SJCRH30 (cell line): ENCODE measurements around the gene GCG. TPM values are rescaled to one million over a fixed set of nuclear protein-coding genes. Genes with fewer than 3 reads are reported as not detected.

Experiments
- DNase-seq, 2 experiments: peaks; one replicate each; pipeline ENCODE4 v3.0.0-alpha.2; 2015 to 2020
- H3K27ac ChIP-seq: fragments of 250-450 bp; sonication (Bioruptor Pico); 2 replicates; pipeline ENCODE4 v1.5.1; 2020; ENCODE audit warnings: mild to moderate bottlenecking, moderate library complexity
- H3K27me3 ChIP-seq: fragments of 250-450 bp; sonication (Bioruptor Pico); 2 replicates; pipeline ENCODE4 v1.5.1; 2020; ENCODE audit warnings: mild to moderate bottlenecking, moderate library complexity
- H3K36me3 ChIP-seq: fragments of 250-450 bp; sonication (Bioruptor Pico); 2 replicates; pipeline ENCODE4 v1.5.1; 2020; ENCODE audit warnings: mild to moderate bottlenecking, moderate library complexity
- H3K4me1 ChIP-seq: fragments of 250-450 bp; sonication (Bioruptor Pico); 2 replicates; pipeline ENCODE4 v1.5.1; 2020; ENCODE audit warnings: mild to moderate bottlenecking, moderate library complexity
- H3K4me3 ChIP-seq: fragments of 250-450 bp; sonication (Bioruptor Pico); 2 replicates; pipeline ENCODE4 v1.5.1; 2020; ENCODE audit warnings: mild to moderate bottlenecking, moderate library complexity
- H3K9me3 ChIP-seq: fragments of 250-450 bp; sonication (Bioruptor Pico); replicated peaks from 2 replicates; pipeline ENCODE4 v1.5.1; 2020; ENCODE audit warnings: mild to moderate bottlenecking, moderate library complexity
- total RNA-seq: library from RNA; depleted of rRNA; stranded (reverse); fragments of >200 nt; shearing (Covaris generic); gene quantifications from 2 replicates; pipeline ENCODE4 v1.2.3, GENCODE V29; 2014; rRNA removed

The GCG gene
- total RNA-seq, result not detected in 2 replicates

- Histone ChIP-seq H3K4me1 (no peaks in the 10 kb centered on the region), H3K4me3 (no peak within 1 kb of the TSS), H3K36me3 (no peaks in the 10 kb centered on the region), H3K27ac (no peak within 1 kb of the TSS), H3K27me3 (no peaks in the 10 kb centered on the region), H3K9me3 (no peaks in the 10 kb centered on the region)
- DNase-seq, result no peak
Measured at GRCh38 chr2:162152147-162152546, at the start of gene GCG. TSS of gene GCG (minus strand) at chr2:162152247. CDS start at chr2:162149178, 3,069 bp downstream.

GRCh38 chr2:162200636-162201035, 48.6 kb upstream of the GCG start:
- Histone ChIP-seq H3K4me3 (no peak overlapping the region), H3K27ac (no peak overlapping the region), H3K4me1 (no peaks in the 10 kb centered on the region), H3K36me3 (no peaks in the 10 kb centered on the region), H3K9me3 (no peaks in the 10 kb centered on the region), H3K27me3 (no peaks in the 10 kb centered on the region)
- no peak for DNase-seq

DNA sequence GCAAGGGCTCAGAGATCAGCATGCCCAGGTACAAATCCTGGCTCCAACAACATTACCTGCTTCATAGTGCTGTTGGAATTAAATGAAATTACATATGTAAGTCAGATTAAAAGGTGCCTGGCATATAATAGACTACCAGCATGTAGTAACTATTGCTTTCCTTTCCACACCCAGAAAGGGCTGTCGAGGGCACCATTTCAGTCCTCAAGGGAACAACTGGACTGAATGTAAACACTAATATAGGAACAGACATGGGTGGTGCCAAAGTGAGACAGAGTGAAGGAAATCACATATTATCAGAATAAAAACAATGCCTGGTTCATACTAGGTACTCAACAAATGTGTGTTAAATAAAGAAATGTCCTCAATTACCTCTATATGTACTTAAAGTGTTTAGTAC, 47.9 kb upstream of the GCG start:
- no peak for DNase-seq
- H3K27ac ChIP-seq, result no peak overlapping the region
- H3K9me3 ChIP-seq, result no peaks in the 10 kb centered on the region
- H3K36me3 ChIP-seq, result no peaks in the 10 kb centered on the region
- peaks cover 1% of the 10 kb centered on the region for H3K4me1 ChIP-seq
- no peaks in the 10 kb centered on the region for H3K27me3 ChIP-seq
- no peak overlapping the region for H3K4me3 ChIP-seq

DNA sequence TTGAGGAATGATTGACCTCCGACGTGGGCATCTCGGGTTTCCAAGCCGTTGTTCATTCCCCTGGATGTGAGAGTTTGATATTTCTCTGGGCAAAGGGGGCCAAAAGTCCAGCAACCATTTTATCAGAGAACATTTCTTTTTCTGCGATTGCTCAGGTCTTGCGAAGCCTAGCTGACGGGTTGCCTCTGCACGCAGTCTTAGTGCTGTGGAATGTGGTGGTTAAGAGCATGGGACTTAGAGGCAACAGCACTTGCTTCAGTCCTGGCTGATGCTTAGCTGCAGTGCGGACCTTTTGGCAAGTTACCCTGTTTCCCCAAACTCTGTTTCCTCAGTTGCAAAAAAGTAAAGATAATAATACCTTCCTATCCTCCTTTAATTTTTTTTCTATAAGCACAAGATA, 46.2 kb upstream of the GCG start:
- H3K27ac ChIP-seq, result no peak overlapping the region
- H3K36me3 ChIP-seq, result no peaks in the 10 kb centered on the region
- H3K27me3 ChIP-seq, result no peaks in the 10 kb centered on the region
- DNase-seq, result no peak
- H3K9me3 ChIP-seq, result no peaks in the 10 kb centered on the region
- H3K4me3 ChIP-seq, result no peak overlapping the region
- H3K4me1 ChIP-seq, result peaks cover 7% of the 10 kb centered on the region

DNA sequence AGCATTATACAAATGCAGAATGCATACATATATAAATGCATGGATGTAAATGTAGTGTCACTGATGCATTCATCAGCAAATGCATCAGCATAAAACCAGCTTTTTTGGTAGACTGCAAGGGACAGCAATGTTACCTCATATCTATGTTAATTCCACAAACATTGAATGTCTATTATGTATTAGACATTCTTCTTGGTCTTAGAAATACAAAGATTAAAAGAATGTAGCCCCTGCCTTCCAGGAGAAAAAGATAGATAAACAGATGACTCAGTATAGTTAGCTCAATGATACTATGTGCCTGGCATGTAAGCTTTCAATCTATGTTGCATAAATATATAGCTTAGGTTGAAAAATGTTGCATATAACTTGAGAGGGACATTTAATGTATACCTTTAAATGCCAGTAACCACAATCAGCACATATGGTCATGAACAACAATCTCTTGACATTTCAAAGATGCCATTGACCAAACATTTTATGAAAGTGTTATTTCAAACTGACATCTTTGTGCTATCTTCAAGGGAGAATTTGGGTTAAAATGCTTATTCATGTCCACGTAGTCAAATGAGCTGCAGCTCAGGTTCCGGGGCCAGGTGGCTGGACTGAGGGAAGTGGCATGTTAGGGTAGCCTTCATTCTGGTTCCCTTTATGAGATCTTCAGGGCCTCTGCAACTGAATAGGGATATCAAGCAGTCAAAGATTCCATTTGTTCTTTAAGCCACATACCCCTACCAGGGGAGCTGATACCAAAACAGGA, 45.2 kb upstream of the GCG start:
- no peaks in the 10 kb centered on the region for H3K27me3 ChIP-seq
- H3K36me3 ChIP-seq, result no peaks in the 10 kb centered on the region
- DNase-seq, result no peak
- H3K9me3 ChIP-seq, result no peaks in the 10 kb centered on the region
- H3K4me3 ChIP-seq, result no peak overlapping the region
- H3K4me1 ChIP-seq, result peaks cover 7% of the 10 kb centered on the region
- no peak overlapping the region for H3K27ac ChIP-seq

DNA sequence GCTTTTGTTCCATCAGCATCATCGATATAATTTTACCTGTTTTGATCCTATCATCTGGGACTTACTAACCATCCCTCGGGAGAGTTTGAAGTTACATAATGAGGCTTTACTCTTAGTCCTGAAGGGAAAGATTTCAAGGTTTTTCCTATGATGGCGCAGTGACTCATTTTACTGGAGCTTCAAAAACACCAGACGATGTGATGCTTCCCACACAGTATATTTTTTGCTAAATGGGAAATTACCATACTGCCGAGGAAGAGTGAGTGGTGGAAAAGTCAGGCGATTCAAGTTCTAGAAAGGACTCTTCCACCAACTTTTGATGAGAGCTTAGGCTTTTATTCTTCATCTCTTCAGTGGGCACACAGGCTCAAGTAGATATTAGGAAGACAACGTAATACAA, 44.6 kb upstream of the GCG start:
- H3K9me3 ChIP-seq, result no peaks in the 10 kb centered on the region
- H3K27me3 ChIP-seq, result no peaks in the 10 kb centered on the region
- H3K4me1 ChIP-seq, result peaks cover 7% of the 10 kb centered on the region
- no peak for DNase-seq
- no peak overlapping the region for H3K4me3 ChIP-seq
- no peak overlapping the region for H3K27ac ChIP-seq
- H3K36me3 ChIP-seq, result no peaks in the 10 kb centered on the region

DNA sequence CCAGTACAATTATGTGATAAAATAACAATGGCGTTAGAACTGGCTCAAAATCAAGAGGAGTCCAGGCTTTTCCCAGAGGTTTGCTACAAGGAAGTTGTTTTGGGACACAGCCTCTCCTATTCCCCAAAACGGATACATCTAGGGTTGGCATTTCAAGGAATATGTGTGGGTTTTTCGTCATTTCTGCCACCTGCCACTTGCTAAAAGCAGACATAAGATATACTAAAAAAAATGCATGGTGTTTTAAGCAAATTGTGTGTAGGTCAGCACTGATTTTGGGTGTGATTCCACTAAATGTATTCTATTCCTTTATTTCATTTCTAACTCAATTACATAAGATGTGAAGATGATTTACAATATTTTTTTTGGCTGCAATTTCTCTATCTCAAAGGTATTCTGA, 36.4 kb upstream of the GCG start:
- Histone ChIP-seq H3K36me3 (no peaks in the 10 kb centered on the region), H3K27ac (no peak overlapping the region), H3K4me3 (no peak overlapping the region), H3K9me3 (no peaks in the 10 kb centered on the region), H3K27me3 (no peaks in the 10 kb centered on the region), H3K4me1 (no peaks in the 10 kb centered on the region)
- no peak for DNase-seq

DNA sequence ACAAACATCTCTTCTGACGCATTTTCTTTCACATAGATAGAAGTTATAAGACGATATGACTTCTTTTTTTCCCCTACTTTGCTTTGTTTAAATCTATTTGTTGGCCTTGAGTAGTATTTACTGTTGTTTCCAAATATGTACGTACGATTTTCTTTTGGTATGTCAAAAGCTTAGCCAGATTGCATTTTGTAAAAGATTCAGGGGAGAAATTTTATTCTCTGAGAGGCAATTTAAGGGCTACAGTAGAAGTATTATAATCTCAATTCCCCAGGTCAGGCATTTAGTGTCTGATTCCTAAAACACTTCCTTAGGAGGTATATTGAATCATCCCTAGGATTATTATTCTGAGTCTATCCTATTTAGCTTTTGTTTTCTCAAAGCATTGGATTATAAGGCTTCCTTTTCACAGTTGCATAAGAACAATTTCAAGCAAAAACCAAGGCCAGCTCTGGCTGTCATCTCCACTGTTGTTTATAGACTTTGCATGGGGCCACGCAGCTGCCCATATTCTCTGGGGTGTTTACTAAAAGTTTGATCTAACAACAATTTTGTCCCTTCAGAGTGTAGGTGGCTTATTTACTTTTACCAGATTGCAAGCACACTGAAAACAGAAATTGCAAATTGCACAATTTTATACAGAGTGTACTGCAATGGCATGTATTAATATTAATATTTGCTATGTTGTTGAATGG, 33.6 kb upstream of the GCG start:
- Histone ChIP-seq H3K4me3 (no peak overlapping the region), H3K4me1 (no peaks in the 10 kb centered on the region), H3K9me3 (no peaks in the 10 kb centered on the region), H3K27ac (no peak overlapping the region), H3K27me3 (no peaks in the 10 kb centered on the region), H3K36me3 (no peaks in the 10 kb centered on the region)
- no peak for DNase-seq

- DNase-seq, result no peak
- H3K4me1 ChIP-seq, result no peaks in the 10 kb centered on the region
- H3K36me3 ChIP-seq, result no peaks in the 10 kb centered on the region
- no peaks in the 10 kb centered on the region for H3K9me3 ChIP-seq
- H3K27me3 ChIP-seq, result no peaks in the 10 kb centered on the region
- no peak overlapping the region for H3K4me3 ChIP-seq
- H3K27ac ChIP-seq, result no peak overlapping the region
Measured at GRCh38 chr2:162184821-162185450, 32.9 kb upstream of the GCG start.

GRCh38 chr2:162184359-162184758, 32.3 kb upstream of the GCG start:
- H3K36me3 ChIP-seq, result no peaks in the 10 kb centered on the region
- no peak for DNase-seq

GRCh38 chr2:162182395-162182794, 30.3 kb upstream of the GCG start:
- no peak overlapping the region for H3K4me3 ChIP-seq
- DNase-seq, result no peak
- H3K27ac ChIP-seq, result no peak overlapping the region
- no peaks in the 10 kb centered on the region for H3K36me3 ChIP-seq
- no peaks in the 10 kb centered on the region for H3K9me3 ChIP-seq
- no peaks in the 10 kb centered on the region for H3K27me3 ChIP-seq
- no peaks in the 10 kb centered on the region for H3K4me1 ChIP-seq

More at GRCh38 chr2:162184359-162184758, 32.3 kb upstream of the GCG start:
- no peaks in the 10 kb centered on the region for H3K9me3 ChIP-seq
- H3K27me3 ChIP-seq, result no peaks in the 10 kb centered on the region
- no peaks in the 10 kb centered on the region for H3K4me1 ChIP-seq
- H3K4me3 ChIP-seq, result no peak overlapping the region
- H3K27ac ChIP-seq, result no peak overlapping the region

DNA sequence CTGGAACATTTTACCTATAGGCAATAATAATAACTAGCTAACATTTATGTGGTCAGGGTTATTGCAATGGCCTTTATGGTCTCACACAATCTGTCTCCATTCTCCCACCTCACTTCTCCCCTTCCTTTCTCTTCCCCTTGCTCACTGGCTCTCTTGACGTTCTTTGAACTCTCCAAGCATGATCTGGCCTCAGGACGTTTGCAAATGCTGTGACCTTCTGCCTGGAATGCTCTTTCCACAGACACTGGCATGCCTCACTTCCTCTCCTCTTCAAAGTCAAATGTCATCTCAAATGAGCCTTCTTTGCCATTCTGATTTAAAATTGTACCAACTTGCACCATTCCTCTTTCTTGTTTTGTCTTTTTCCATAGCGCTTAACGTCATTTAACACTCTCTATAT, 25.3 kb upstream of the GCG start:
- Histone ChIP-seq H3K27me3 (no peaks in the 10 kb centered on the region), H3K27ac (no peak overlapping the region), H3K4me3 (no peak overlapping the region), H3K9me3 (no peaks in the 10 kb centered on the region), H3K36me3 (no peaks in the 10 kb centered on the region), H3K4me1 (no peaks in the 10 kb centered on the region)
- no peak for DNase-seq

DNA sequence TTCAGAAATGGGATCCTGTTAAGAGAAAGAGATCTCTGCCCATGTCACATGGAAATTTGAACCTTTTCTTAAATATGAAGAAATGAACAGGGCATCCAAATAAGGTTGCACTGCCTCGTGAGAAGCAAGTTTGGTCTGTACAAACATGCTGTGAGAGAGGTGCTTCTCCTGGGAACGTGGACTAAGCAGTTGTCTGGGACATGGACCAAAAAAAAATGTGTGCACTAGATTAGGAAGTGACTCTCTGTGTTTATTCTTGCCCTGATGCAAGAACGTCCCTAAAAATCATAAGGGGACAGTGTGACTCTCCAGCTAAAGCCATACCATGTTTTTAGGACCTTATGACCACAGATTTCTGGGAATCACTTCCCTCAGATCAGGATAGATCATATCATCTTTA, 23.7 kb upstream of the GCG start:
- Histone ChIP-seq H3K4me3 (no peak overlapping the region), H3K4me1 (no peaks in the 10 kb centered on the region), H3K9me3 (no peaks in the 10 kb centered on the region), H3K36me3 (no peaks in the 10 kb centered on the region), H3K27me3 (no peaks in the 10 kb centered on the region), H3K27ac (no peak overlapping the region)
- DNase-seq, result no peak

GRCh38 chr2:162174746-162175145, 22.7 kb upstream of the GCG start:
- DNase-seq, result no peak
- Histone ChIP-seq H3K9me3 (no peaks in the 10 kb centered on the region), H3K27me3 (no peaks in the 10 kb centered on the region), H3K27ac (no peak overlapping the region), H3K4me3 (no peak overlapping the region), H3K4me1 (no peaks in the 10 kb centered on the region), H3K36me3 (no peaks in the 10 kb centered on the region)

GRCh38 chr2:162172802-162173370, 20.8 kb upstream of the GCG start:
- H3K27ac ChIP-seq, result no peak overlapping the region
- H3K4me1 ChIP-seq, result no peaks in the 10 kb centered on the region
- H3K27me3 ChIP-seq, result no peaks in the 10 kb centered on the region
- no peaks in the 10 kb centered on the region for H3K9me3 ChIP-seq
- no peaks in the 10 kb centered on the region for H3K36me3 ChIP-seq
- H3K4me3 ChIP-seq, result no peak overlapping the region
- DNase-seq, result no peak
